Hematopoietic multipotent progenitor cell (in vitro differentiated cells): ENCODE measurements around the gene MESP2. TPM values are rescaled to one million over a fixed set of nuclear protein-coding genes. Genes with fewer than 3 reads are reported as not detected.

Experiments
- DNase-seq, 3 donors: peaks; one replicate each; pipeline ENCODE4 v3.0.0-alpha.2; 2011 to 2015; ENCODE audit warnings: low read depth in 2 of 3, low spot score in 2 of 3
- total RNA-seq: library from RNA; depleted of rRNA; stranded (reverse); fragments of >200 nt; gene quantifications from one replicate; pipeline ENCODE4 v1.2.3, GENCODE V29; 2012

The MESP2 gene
- total RNA-seq, 1 donor: under 0.01 TPM

DNA sequence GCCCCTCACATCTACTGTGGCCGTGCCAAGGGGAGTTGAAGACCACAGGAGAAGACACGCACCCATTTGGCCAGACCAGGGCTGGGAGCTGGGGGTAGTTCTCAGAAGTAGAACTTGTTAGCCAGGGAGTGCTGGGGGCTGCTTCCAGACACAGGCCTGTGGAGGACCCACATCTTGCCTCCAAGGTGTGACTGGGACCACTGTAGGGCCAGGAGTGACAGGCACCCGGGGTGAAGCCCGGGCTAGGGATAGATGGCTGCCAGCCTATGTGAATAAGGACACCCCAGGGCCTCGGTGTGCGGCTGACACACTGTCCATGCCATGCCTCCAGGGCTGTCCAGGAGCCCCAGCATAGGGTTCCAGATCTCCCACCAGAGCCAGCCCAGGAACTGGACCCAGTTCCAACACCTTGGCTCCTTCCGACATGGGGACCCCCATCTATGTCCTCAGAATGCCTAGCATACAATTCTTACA, 36.8 kb downstream of the MESP2 start:
- no peak for DNase-seq

DNA sequence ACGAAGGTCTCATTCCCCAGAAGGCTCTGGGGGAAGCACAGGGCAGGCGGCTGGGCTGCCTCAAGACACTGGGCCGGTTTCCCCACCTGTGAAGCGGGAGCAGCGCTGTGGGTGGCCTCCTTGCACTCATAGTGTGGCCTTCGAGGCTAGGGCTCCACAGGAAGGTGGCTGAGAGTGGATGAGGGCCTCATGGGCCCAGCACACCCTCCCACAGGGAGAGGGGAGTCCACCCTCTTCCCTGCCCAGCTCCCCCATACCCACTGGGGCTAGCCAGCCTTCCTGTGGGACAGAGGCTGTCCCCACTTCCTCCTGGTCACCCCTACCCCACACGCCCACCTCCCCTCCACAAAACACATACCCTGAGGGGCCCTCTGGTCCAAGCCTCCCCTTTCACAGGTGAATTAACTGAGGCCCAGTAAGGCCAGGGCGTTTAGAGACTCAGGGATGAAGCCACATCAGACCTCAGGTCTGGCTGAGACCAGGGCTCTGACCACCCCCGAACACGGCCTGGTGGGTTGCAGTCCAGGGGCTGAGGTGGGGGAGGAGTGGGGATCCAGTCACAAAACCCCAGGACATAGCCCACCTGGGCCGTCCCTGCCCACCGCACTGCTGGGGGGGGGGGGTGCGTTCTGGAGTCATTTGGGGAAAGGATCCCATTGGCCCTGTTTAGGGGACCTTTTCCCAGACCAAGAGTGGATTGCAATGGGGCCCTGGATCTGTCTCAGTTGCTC, 37.4 kb downstream of the MESP2 start:
- no peak for DNase-seq

DNA sequence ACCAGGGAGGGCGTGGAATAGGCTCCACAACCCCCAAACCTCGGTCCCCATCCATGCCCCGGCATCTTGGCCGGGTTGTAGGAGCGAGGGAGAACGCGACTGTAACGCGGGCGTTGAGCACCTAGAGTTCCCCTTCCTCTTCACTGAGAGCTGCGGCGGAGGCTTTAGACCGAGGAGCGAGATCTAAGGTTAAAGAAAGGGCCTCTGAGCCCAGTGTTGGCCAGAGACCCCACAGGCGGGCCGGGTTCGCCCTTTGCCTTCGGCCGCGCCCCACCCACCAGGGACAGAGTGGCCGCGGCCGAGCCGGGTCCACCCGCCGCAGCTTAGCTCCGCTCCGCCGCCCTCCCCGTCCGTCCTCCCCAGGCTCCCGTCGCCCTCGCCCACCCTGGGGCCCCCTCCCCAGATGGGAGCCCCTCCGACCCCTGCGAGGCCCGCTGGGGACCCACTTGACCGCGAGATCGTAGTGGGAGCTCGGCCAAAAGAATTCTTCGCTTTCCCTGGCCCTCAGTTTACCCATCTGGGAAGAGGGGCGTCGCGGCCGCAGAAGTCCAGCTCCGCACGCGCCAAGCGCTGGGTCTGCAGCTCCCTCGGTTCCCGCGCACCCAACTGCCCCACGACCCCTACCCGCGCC, 38.1 kb downstream of the MESP2 start:
- peak in 1 of 3 donors; percentile 66 for DNase-seq

DNA sequence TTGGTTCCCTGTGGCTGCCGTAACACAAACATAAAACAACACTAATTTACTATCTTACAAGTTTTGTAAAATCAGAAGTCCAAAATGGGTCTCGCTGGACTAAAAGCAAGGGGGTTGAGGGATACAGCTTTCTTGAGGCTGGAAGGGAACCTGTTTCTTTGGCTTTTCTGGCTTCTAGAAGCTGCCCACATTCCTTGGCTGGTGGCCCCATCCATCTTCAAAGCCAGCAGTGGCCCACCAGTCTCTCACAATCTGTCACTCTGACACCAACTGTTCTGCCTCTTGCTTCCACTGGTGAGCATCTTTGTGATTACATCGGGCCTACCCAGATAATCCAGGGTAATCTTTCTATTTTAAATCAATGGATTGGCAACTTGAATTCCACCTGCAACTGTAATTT, 39.6 kb downstream of the MESP2 start:
- DNase-seq: no peak

DNA sequence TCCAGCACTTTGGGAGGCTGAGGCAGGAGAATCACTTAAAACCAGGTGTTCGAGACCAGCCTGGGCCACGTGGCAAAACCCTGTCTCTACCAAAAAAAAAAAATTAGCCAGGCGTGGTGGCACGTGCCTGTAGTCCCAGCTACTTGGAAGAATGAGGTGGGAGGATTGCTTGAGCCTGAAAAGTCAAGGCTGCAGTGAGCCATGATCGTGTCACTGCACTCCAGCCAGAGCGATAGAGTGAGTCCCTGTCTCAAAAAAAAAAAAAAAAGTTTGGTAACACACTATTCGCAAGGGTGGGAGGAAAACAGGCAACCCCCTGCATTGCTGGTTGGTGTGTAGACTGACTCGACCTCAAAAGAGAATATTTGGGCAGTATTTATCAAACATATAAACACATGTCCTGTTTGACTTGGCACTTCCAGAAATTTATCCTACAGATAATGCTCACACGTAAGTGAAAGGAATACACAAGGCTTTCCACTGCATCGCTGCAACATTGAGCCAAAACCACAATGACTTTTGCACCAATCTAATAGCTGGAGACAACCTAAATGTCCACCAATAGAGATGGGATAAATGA, 41.7 kb downstream of the MESP2 start:
- DNase-seq: no peak

DNA sequence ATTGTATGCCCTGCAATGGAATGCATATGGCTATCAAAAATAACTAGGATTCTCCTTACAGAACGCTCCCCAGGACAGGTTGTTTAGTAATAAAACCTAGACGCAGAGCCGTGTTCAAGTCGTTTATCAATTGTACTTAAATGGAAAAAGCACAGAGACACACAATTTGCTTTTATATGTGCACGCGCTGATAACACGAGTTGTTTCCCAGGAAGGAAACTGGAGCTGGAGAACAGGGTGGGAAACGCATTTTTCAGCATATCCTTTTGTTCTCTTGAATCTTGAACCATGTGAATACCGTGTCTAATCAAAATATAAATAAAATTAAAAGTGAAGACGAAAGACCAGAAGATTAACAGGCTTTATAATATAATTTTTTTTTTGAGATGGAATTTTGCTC, 42.2 kb downstream of the MESP2 start:
- DNase-seq: no peak

DNA sequence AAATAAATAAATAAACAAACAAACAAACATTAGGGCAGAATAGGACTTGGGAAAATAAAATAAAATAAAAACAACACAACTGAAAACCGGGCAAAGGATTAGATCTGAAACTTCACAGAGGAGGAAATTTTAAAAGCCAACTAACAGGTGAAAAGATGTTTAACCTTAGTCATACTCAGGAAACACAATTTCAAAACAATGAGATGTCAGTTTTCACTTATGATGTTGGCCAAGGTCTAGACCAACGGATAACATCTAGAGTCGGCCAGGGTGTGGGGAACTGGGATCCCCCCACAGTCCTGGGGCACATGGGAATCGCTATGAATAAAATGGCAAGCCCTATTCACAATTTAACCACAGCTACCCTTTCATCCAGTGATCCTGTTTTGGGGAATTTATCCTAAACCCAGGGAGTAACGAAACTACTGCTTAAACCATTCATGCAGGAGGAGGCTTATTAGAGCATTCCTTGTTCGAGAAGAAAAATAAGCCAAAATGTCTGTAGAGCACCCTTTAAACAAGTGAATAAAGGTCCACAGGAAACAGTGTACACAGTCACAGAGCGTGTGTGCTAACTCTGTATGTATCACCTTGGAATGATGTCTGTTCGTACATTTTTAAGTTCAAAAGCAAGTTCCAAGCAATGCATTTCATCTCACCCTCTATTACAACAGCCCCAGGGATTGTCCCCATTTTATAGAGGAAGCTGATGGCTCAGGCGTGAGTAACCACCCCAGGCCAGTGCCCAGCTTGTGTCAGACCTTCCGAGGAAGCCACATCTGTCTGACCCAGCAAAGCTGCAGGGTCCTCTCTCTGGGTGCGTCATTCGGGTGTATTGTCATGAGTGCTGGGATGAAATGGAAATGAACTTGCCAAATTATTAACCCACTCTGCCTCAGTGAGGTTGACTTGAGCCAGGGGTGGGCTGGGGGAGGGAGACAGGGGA, 44.8 kb downstream of the MESP2 start:
- peak in 2 of 3 donors; percentile 51 to 69 for DNase-seq

DNA sequence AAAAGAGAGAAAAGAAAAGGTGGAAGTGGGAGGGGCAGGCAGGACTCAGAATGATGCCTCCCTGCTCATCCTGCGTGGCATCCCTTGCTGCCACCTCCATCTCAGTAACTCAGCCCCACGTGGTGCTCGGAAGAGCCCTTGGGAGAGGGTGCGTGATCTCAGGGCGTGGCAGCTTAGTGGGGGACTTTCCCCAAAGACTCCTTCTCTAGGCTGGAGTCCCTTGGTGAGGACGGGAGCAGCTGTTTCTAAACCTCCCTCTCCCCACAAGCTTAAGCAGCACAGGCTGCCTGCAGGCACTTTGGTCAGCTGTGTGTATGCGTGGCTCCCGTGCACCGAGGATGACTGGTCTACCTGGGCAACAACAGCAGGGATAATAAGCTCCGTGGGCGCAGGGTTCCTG, 45.9 kb downstream of the MESP2 start:
- DNase-seq: no peak

DNA sequence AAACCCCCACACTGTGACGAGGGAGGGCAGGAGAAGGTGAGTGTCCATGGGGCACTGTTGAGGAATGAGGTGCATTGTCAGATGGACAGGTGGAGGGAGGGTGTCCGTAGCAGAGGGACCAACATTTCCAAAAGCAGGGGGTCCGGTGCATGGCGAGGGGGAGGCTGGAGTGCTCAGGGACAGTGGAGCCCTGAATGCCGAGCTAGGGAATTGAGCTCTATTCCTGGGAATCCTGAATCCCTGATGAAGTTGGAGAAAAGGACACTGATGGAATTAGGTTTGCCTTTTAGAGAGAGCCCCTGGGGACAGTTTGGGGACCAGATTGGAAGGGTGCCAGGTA, 46.4 kb downstream of the MESP2 start:
- no peak for DNase-seq

DNA sequence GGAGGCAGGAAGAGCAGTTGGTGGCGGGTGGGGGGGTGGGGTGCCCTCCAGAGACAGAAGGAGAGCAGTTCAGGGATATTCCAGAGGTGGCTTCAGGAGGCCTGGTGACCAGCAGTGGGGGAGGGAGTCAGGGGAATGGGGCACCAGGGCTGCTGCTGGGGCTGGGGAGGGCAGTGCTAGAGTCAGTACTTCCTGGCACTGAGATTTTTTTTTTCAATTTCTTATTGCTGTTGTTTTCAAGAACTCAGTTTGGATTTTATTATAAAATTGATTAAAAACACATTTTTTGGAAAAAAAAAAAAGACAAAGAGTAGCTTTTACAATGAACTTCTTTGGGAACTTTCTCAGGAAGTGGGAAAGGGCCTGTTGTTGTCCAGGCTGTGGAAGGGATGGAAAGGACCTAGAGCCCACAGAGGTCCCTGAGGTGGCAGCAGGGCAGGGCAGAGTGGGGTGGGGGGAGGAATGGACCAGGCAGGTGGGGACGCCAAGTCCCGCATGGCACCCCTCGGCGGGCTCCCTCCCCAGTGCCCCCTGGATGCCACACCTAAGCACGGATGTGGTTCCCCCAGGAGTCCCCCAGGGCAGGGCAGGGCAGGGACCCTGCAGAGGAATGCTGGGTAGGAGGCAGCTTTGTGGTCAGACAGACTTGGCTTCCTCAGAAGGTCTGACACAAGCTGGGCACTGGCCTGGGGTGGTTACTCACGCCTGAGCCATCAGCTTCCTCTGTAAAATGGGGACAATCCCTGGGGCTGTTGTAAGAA, 47.0 kb downstream of the MESP2 start:
- no peak for DNase-seq

DNA sequence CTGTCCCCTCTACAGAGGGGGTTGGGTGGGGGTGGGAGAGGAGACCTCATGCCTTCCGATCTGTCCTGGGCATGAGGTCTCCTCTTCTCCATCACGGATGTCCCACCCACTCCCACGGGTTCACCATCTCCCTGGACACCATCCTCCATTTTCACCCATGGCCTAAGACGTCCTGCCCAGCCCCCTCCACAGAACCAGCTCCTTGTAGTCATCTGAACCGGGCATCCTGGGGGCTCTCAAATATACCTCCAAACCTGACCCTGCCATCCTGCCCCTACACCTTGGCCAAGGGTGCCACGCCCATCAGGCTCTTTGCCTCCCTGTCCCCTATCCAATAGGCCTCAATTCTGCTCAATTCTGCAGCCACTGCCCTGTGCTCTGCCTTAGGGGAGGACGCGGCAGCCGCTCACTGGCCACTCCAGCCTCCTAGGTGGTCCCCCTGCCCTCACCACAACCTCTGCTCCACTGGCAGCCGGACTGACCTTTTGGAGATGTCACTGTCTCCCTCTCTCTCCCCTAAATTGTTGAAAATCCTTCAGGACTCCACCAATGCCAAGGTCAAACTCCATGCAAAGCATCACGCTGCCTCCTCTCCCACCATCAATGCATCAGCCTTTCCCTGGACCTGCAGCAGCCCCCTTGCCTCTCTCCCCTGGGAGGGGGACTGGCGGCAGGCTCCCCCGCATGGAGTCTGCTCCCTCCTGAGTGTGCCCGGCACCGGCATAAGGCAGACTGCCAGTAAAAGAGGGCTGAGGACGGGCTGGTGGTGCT, 47.9 kb downstream of the MESP2 start:
- no peak for DNase-seq

DNA sequence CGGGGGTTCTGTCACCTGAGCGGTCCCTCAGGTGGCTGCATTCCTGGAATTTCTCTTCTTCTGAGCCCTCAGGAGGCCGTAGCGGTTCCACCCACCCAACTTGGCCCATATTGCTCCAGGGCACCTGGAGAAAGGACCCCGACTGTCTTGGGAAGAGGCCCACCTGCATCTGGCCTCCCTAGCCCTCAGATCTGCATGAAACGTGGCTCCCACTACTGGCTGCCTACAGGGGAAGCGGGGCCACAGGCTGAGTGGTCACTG, 48.4 kb downstream of the MESP2 start:
- no peak for DNase-seq

DNA sequence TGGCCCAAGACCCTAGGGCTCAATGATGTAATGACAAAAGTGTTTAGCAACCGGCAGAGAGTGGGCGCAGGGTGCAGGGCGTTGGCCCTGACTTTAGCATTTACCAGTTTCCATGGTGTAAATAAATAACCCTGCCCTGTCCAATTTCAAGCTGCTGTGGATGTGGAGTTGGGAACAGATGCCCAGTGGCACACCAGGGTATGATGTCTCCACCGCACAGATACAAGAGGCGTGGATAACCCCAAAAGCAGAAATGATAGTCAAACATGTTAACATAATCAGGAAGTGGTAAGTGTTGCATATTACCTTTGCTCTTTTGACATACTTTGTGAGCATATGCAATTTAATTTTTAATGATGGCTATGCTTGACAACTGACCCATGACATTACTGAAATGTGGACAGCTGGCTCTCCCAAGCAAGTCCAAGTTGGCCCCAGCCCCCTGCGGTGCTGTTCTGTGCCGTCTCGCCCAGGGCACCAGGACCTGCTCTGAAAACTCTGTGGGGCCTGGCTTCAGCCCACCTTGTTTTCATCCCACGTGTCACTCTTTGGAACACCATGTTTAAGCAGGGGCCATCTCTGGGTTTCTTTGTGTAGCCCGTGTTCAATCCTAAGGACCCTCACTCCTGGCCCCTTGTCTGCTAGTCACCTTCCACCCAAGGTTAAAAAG, 49.3 kb downstream of the MESP2 start:
- peak in 1 of 3 donors; percentile 41 for DNase-seq

DNA sequence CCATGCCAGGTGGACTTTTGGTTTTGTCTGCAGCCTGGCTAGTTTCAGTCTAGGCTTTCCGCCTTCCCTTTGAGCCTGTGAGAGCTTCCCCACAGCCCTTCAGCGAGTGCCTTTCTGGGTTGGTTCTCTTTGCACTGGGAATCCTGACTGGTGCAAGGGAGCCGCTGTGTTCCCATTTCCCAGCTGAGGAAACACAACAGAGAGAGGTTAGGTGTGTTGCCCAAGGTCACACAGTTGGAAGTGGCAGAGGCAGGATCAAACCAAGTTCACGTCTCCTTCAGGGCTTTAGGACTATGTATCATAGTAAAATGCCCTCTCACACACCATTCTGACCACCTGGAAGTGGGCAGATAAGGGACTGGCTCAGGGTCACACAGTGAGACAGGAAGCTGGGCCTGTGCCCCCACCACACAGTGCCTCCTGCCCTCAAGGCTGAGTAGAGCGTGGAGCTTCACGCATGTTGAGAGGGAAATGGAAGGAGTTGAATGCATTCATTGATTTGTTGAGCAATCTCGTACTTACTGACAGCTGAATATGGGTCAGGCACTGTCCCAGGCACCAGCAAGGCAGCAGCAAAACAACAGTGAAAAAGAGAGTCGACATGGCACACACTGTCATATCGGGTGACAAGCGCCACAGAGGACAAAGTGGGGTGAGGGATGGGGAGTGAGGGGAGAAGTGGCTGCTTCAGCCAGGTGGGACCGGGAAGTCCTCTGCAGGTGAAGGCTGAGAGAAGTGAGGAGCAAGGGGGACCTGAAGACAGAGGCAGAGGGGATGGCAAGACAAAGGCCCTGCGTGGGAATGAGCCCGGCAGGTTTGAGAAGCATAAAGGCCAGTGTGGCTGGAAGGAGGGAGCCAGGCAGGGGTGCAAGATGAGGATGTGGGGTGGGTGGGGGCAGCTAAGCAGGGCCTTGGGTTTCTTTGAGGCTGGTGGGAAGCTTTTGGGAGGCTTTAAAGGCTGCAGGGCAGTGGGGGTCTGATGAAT, 50.8 kb downstream of the MESP2 start:
- DNase-seq: no peak

DNA sequence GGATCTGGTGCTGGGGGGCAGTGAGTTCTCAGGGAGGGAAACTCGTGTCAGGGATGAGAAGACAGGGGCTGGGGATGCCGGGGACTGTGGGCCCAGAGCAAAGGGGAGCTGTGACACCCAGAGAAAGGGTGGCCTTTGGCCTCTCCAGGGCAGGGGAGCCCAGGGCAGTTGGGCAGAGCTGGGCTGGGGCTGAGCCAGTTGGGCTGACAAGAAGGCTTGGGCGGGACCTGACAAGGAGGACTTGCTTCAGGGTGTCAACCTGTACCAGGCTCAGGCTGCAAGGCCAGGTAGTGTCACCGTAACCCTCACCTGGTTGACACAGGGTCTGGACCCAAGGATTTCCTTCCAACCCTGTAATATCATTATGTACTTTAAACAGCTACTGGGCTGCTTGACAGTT, 51.7 kb downstream of the MESP2 start:
- DNase-seq: no peak
